LHCN-M2 (cell line): Measurements from ENCODE around the gene HPGDS. TPM values are rescaled to one million over a fixed set of nuclear protein-coding genes. Genes with fewer than 3 reads are reported as not detected.

Experiments
- DNase-seq: peaks from one replicate; pipeline ENCODE4 v3.0.0-alpha.2; 2012; ENCODE audit warnings: low read depth
- total RNA-seq: library from RNA; depleted of rRNA; stranded (reverse); fragments of >200 nt; gene quantifications from 2 replicates; pipeline ENCODE4 v1.2.3, GENCODE V29; 2014; rRNA removed

The HPGDS gene
- total RNA-seq, 1 experiment from 2014 or later: not detected

DNA sequence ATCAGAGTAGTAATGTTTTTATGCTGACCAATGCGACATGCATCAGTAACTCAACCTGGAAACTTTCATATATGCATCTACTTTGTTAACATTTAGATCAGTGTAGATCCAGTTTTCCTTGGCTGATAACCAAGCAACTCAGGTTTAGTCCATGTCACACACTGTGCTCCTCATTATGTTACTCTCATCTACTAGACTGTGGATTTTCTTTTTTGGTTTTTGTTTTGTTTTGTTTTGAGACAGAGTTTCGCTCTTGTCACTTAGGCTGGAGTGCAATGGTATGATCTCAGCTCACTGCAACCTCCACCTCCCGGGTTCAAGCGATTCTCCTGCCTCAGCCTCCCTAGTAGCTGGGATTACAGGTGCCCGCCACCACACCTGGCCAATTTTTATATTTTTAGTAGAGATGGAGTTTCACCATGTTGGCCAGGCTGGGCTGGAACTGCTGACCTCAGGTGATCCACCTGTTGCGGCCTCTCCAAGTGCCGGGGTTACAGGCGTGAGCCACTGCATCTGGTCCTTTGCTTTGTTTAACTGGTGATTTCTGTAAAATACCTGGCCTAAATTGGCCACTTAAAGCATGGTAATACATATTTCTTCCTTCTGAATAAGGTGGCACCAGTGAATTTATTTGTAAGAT lies 86.4 kb downstream of the HPGDS start:
- DNase-seq: no peak

DNA sequence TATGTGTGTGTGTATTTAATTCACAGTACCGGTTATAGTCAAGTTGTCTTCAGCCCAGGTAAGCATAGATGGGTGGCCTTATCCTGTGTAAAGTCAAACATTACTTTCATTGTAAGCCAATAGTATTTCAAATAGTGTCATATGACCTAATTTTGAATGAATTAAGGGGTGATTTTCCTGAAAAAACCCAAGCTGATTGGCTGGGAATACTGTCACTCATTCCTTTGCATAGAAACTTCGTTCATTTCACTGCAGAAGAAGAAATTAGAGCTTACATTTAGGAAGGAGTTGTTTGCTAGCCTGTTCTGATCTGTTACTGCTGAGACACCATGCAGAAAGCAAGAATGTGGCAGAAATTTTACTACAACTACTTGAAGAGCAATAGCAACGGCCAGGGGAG lies 89.6 kb downstream of the HPGDS start:
- DNase-seq: peak; percentile 19

DNA sequence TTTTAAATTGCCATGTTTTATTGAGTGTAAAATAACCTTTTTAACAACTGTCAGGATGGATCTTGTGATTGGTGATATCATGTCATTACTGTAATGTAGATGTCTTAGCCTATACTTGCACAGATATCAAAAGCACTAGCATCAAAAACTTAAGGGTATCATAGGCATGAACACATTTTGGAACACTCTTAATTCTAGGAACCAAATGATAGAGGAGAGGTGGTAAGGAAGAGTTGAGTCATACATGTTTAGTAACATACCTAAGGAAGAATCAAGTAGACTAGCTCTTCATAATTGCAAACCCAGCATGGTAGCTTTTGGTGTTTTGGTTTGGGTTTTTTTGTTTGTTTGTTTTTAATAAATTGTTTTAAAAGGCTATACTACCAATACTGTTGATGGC lies 91.5 kb downstream of the HPGDS start:
- DNase-seq: no peak

Other genes starting within 250 kb of the HPGDS start
- gene SMARCAD1, start 135.0 kb downstream of the HPGDS start, total RNA-seq: 39.6 and 44.7 TPM in 2 replicates
- gene PDLIM5, start 109.1 kb upstream of the HPGDS start, total RNA-seq: 63.6 and 73.1 TPM in 2 replicates